ENCODE results near the gene APOBEC4.

GRCh38 chr1:183694066-183694465 is 41.0 kb upstream of the APOBEC4 start:
- no peak for TF ChIP-seq CTCF (IDR thresholded peaks at IDR 0.05; ENCODE audit: low read depth, low read length, missing input control)
- TF ChIP-seq MAX (IDR thresholded peaks at IDR 0.05), result no peak
- TF ChIP-seq REST (IDR thresholded peaks at IDR 0.05), result no peak
- TF ChIP-seq RAD21 (IDR thresholded peaks at IDR 0.05), result no peak
- TF ChIP-seq NR2F2 (IDR thresholded peaks at IDR 0.05), result no peak
- TF ChIP-seq YY1 (IDR thresholded peaks at IDR 0.05), result no peak
- no peak for TF ChIP-seq FOXA1 (IDR thresholded peaks at IDR 0.05)
- no peak for TF ChIP-seq TAF1 (conservative IDR thresholded peaks at IDR 0.05)
- TF ChIP-seq SP1 (IDR thresholded peaks at IDR 0.05), result no peak
- TF ChIP-seq EGR1 (IDR thresholded peaks at IDR 0.05; ENCODE audit: low read depth in 2 of 2), result no peak
